Activated CD8-positive, alpha-beta memory T cell treated with anti-CD3 and anti-CD28 coated beads, Interleukin-2, amount 50 U/mL, for 1 hour (primary cell): ENCODE measurements around the gene ARHGEF7.
"Not testable (repeated sequence)": the region's sequence is repeated elsewhere in the genome, so short reads cannot be mapped to it uniquely, and the experiment has no call there.

Source experiments
- DNase-seq: peaks from one replicate; pipeline ENCODE4 v3.0.0-alpha.2; 2020; ENCODE audit errors: extremely low read depth

Gene ARHGEF7, protein sequence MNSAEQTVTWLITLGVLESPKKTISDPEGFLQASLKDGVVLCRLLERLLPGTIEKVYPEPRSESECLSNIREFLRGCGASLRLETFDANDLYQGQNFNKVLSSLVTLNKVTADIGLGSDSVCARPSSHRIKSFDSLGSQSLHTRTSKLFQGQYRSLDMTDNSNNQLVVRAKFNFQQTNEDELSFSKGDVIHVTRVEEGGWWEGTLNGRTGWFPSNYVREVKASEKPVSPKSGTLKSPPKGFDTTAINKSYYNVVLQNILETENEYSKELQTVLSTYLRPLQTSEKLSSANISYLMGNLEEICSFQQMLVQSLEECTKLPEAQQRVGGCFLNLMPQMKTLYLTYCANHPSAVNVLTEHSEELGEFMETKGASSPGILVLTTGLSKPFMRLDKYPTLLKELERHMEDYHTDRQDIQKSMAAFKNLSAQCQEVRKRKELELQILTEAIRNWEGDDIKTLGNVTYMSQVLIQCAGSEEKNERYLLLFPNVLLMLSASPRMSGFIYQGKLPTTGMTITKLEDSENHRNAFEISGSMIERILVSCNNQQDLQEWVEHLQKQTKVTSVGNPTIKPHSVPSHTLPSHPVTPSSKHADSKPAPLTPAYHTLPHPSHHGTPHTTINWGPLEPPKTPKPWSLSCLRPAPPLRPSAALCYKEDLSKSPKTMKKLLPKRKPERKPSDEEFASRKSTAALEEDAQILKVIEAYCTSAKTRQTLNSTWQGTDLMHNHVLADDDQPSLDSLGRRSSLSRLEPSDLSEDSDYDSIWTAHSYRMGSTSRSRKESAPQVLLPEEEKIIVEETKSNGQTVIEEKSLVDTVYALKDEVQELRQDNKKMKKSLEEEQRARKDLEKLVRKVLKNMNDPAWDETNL

DNA sequence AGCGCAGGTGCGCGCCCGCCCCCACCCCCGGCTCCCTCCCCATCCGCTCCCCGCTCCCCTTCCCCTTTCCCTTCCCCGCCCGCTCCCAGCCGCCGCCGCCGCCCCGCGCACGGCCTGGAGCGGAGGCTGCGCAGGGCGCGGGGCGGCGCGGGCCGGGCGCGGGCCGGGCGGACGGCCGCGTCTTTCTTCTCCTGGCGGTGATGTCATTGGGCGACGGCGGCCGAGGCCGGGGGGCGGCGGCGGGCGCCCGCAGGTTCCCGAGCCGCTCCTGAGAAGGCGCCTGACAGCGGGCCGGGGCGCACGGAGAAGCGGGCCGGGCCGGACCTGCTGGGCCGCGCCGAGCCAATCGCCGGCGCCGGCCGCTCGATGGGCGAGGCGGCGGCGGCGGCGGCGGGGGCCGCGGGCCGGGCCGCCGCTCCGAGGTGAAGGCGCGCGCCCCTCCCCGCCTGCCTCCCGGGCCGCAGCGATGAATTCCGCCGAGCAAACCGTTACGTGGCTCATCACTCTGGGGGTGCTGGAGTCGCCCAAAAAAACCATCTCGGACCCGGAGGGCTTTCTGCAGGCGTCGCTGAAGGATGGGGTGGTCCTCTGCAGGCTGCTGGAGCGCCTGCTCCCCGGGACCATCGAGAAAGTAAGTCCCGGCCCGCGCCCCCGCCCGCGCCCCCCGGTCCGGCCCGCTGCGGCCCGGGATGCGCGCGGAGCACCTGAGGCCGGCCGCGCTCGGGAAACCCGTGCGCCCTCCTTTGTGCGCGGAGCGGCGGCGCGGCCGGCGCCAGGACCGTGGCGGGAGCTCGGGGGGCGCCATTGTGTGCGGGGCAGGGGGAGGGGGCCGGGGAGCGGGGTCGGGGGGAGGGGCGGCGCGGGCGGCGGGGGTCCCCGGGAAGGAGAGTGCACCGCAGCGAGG lies at the start of gene ARHGEF7:
TSS of gene ARHGEF7 (plus strand) at position 250 of the 904 bp plus-strand sequence. CDS start at position 467, 217 bp downstream.
- no peak for DNase-seq

DNA sequence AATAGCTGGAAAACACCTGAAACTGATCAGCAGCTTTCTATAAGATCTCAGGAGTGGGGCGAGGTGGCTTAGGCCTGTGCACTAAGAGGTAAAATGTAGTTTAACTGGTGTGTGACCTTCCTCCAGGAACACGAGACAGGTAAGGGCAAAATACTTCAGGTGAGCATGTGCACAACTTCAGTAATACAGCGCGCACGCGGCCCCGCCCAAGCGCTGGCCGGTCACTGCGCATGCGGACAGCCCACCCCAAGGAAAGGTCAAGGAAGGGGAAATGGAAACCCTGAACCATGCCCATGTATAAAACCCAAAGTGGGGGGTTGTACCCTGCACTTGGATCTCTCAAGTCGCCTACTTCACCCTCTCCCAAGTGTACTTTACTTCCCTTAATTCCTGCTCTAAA lies 49.4 kb upstream of the ARHGEF7 start:
- no peak for DNase-seq

DNA sequence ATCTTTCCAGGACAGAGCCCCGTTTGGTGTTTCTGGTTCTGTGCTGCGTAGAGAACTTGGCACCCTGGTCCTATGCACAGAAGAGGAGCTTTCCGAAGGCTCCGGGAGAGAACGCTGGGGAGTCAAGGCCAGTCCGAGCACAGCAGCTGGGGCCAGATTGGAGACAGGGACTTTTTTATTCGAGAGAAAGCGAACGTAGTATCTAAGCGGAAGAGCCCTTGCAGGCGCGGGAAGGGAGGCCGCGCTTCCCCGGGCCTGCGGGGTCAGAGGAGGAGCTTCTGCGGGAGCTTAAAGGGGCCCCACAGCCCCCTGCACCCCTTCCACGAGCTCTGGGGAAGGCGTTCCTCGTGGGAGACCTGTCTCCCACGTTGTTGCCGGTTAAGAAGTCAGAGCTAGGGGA lies 48.6 kb upstream of the ARHGEF7 start:
- no peak for DNase-seq

DNA sequence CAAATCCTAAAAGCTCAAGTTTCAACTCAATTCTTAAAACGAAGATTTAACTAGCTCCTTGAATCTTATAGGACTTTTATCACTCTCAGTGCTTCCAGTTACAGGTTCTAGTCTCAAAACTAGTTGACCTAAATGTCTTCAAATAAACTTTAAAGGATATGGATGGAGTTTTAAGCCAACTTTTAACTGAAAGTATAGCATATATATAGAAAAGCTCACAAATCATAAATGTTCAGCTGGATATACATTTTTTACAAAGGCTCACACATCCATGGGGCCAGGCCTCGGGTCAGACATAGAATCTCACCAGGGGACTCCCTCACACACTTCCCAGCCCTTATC lies 47.1 kb upstream of the ARHGEF7 start:
- no peak for DNase-seq

DNA sequence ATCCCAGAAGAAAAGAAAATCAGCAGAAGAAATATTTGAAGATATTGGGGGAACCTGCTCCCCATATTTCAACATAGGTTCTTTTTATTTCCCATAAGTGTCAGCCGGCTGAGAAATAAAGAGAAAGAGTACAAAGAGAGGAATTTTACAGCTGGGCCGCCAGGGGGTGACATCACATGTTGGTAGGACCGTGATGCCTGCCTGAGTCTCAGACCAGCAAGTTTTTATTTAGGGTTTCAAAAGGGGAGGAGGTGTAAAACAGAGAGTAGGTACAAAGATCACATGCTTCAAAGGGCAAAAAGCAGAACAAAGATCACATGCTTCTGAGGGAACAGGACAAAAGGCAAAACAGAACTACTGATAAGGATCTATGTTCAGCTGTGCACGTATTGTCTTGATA lies 44.0 kb upstream of the ARHGEF7 start:
- DNase-seq, result not testable (repeated sequence)

DNA sequence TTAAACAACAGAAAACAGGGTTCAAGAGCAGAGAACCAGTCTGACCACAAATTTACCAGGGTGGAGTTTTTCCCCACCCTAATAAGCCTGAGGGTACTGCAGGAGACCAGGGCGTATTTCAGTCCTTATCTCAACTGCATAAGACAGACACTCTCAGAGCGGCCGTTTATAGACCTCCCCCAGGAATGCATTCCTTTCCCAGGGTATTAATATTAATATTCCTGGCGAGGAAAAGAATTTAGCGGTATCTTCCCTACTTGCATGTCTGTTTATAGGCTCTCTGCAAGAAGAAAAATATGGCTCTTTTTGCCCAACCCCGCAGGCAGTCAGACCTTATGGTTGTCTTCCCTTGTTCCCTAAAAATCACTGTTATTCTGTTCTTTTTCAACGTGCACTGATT lies 43.6 kb upstream of the ARHGEF7 start:
- not testable (repeated sequence) for DNase-seq

DNA sequence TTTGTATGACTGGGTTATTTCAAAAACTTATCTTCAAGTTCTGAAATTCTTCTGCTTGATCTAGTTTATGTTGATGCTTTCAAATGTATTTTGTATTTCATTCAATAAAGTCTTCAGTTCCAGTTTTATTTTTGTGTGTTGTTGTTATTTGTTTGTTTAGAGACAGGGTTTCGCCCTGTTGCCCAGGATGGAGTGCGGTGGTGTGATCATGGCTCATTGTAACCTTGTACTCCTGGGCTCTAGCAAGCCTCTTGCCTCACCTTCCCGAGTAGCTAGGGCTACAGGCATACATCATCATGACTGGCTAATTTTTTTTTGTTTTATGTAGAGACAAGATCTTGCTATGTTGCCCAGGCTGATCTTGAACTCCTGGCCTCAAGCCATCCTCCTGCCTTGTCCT lies 40.3 kb upstream of the ARHGEF7 start:
- no peak for DNase-seq

DNA sequence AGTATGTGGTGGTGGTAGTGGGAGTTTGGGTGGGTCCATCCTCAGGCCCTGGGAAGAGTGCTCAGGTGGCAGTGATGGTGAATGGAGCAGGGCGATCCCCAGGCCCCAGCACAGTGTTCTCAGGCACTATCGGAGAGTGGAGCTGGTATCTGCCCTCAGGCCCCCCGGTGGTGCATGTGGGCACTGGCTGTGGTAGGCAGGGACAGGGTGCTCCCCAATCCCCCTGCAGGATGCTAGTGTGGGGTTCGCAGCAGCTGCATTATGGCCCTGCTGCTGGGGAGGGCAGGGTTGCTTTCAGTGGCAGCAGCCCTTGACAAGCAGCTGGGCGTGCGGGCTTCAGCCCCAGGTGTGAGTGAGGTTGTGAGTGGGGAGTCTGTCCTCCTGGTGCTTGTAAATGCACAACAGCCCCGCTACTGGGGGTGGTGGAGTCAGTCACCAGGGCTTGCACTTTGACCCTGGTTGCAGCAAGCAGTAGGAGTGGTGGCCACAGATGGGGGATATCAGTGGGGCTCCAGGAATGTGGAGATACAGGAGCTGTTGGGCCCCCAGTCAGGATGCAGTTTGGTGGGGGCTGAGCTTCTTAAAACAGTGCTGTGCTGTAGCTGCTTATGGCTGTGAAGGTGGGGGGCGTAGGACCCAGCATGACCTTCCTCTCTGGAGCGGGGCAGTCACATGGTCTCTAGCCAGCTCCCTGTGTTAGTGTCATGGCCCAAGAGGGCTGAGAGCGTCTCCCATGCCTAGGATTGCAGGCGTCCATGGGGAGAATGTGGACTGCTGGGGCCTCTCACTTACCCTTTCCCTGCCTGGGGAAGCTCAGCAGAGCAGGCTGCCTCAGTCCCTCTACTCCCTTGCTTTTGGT lies 38.7 kb upstream of the ARHGEF7 start:
- no peak for DNase-seq

DNA sequence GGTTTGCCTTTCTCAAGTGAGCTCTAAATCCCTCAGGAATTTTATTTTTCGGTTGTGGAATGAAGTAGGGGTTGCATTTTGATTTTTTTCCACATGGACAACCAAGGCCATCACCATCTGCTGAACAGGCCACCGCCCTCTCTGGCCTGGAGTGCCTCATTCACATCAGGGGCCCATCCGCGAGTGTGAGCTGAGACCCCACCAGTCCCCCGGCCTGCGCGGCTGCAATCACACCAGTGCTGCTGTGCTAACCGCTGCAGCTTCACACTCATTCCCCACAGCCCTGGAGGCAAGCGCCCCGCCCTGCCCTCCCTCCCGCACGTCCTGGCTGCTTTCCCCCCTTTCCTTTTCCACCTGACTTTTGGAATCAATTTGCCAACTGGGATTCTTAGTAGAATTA lies 35.7 kb upstream of the ARHGEF7 start:
- DNase-seq, result no peak

DNA sequence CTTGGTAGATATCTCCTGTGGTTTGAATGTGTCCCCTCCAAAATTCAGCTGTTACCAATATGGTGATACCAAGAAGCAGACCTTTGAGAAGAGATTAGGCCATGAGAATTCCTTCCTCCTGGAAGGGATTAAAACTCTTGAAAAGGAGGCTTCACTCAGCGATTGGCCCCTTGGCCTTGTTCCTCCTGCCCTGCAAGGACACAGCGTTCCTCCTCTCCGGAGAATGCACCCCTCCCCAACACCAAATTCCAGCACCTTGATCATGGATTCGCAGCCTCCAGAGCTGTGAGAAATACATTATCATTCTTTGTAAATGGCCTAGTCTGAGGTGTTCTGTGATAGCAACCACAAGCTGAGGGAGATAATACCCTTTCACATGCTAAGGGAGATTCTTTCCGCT lies 34.5 kb upstream of the ARHGEF7 start:
- no peak for DNase-seq

DNA sequence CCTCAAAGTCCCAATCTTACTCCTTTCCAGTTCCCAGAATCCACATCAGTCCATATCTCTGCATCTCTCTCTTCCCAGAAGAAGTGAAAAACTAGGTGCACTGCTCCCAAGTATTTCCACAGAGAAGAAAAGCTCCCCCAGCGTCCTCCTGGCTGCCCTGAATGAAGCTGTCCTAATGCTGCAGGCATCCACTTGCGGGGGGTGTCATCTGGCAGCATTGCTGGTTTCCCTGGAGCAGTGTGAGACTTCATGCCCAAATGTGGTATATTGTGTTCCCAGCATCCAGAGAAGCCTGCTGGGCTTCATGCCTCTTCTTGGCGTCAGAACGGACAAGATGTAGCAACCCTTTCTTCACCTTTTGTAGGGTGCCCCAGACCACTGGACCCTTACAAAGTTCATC lies 32.9 kb upstream of the ARHGEF7 start:
- DNase-seq, result no peak

DNA sequence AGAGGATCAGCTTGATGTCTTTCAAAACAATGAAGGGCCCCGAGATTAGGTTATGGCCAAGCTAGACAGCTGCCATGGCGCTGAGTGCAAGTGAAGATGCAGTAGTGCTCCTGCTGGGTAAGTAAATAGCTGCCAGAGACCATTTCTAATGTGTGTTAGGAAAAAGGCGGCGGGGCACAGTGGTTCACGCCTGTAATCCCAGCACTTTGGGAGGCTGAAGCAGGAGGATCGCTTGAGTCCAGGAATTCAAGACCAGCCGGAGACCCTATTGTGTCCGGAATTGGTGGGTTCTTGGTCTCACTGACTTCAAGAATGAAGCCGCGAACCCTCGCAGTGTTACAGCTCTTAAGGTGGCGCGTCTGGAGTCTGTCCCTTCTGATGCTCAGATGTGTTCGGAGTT lies 32.3 kb upstream of the ARHGEF7 start:
- DNase-seq, result not testable (repeated sequence)

DNA sequence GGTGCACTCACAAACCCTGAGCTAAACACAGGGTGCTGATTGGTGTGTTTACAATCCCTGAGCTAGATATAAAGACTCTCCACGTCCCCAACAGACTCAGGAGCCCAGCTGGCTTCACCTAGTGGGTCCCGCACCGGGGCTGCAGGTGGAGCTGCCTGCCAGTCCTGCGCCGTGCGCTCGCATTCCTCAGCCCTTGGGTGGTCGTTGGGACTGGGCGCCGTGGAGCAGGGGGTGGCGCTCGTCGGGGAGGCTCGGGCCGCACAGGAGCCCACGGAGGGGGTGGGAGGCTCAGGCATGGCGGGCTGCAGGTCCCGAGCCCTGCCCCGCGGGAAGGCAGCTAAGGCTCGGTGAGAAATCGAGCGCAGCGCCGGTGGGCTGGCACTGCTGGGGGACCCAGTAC lies 31.4 kb upstream of the ARHGEF7 start:
- DNase-seq, result not testable (repeated sequence)

DNA sequence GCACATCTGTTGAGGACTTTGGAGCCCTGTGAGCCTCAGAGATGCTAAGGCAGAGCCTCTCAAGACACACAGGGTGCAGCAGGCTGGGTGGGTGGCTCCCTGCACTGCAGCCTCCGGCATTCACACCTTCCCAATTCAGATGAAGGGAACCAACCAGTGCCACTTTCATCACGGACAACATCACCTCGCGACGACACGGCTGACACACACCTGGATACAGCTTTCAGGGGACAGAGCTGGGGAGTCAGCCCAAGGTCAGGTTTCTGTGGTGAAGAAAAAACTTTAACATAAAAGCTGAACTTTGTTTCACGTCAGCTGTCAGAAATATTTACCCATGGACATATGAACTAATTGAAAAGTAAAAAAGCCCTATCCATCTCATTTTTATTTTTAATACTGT lies 24.9 kb upstream of the ARHGEF7 start:
- DNase-seq, result no peak

DNA sequence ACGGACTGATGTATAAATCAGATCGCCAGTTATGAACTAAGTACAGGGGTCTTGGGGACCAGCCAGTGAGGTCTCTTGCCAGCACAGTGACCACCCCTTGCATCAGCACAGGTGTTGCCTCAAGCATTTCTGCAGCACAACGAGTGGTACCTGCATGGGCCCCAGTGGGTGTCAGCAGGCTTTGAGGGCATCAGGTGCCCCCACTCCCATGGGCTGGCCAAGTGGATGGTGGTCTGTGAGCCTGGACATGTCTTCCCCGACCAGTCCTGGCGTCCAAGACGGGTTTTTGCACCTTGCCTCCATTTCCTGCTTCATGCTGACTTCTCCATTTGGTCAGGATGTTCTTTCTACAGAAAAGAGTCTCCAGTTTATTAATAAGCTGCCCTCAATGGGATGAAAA lies 22.4 kb upstream of the ARHGEF7 start:
- no peak for DNase-seq

DNA sequence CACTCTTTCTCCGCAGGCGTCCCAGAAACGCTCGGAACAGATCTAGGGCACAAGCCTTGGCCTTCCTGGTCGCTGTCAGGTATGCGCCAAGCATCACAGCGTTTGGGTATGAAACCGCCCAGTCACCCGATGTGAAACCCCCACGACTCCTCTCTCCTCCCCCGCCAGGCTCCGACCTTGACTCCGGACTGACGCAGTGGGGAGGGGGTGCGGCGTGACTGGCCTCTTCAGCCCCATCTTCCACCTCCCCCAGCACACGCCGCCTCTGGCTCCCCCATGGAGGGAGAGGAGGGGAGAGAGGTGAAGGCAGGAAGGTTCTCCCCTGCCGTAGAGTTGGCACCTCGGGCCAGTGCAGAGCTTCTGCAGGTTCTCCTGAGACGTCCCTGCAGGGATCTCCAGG lies 22.0 kb upstream of the ARHGEF7 start:
- DNase-seq, result no peak

DNA sequence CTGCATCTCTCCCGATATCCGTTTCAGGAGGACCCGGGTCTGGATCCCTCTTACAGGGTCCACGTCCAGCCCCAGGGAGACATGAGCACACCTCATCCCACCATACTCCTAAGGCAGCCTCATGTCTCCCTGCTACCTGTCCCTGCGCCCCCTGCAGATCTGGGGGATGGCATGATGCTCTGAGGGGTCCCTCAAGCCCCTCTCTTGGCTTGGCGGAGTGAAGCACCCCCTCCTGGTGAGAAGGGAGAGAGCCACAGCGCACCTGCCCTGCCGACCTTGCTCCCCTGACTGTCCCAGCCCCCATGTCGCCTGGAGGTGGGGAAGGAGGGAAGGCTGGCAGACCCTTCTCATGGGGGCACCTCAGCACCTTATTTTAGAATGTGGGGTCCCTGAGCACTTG lies 21.5 kb upstream of the ARHGEF7 start:
- no peak for DNase-seq

DNA sequence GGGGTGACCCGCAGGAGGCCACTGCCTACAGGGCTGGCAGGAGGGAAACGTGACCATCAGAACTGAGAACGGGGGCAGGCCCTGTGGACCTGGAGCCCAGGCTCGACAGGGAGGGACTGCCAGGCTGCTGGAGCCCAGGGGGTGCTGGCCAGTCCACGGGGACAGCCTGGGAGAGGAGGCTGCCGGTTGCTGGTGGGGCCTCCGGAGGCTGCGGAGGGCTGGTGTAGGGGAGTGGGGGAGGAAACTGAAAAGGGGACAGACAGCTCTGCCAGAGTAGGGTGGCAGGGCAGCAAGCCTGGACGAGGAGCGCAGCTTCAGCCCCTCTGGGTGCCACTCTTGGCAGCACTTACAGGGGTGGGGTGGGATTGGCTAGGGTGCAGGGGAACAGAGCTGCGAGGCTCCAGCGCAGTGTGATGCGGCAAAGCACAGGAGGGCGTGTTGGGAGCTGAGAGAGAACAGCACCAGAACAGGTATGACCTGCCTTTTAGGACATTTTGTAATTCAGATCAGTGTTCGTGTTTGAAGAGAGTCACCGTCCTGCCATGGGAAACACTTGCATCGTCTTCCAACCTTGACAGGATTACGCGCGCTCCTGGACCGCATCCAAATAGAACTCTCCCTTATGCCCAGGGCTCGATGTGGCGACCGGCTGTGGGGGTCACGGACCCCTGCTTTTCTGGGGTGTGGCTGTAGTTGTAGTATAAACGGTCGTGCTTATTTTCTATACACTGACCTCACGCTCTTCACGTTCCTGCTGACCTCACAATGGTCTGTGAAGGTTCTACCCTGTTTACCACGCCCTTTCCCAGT lies 19.9 kb upstream of the ARHGEF7 start:
- DNase-seq, result no peak

DNA sequence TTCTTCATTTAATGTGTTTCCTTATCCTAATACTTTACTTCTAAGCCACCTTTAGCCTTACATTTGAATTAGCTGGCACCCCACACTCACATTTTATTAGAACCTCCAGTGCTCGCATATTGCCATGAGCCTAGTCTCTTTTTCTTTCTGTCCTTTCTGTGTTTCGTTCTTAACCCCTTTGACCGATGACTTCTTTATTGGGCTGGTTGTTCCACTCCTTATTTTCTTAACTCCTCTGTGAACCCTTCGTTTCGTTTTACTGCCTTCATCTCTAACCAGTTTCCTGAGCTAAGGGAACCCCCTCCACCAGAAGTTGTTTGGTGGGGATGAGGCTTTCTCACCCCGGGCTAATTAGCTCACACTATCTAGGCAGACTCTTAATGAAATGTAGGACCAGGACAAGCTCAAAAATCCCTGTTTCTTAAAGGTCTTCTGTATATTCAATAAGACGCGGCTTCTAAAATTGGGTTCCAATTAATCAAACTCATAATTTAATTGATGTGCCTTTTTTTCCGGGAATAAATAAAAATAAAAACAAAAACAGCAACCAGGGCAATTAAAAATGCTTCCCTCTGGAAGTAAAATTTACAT lies 19.1 kb upstream of the ARHGEF7 start:
- no peak for DNase-seq

DNA sequence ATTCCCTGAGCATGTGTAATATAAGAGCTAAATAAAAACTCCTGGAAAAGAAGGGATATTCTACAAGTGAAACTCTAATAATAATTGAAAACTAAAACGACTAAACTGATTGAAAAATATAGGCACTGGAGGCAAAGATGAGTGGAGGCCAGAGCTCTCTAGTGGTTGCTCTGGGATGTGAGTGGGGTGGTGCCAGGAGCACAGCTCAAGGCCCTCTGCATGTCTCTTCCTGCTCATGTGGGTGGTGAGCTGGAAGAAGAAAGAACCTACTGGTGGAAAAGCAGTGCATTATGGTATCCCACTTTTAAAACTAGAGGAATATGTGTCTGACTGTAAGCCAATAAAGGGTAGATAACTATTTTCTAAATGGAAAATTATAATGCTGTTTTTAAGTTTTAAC lies 15.8 kb upstream of the ARHGEF7 start:
- DNase-seq, result no peak
